Stimulated activated CD4-positive, alpha-beta T cell treated with anti-CD3 and anti-CD28 coated beads, TNF-alpha, amount 100 ng/mL, for 1 hour (primary cell): Measurements from ENCODE around the gene TXNL4B.

ENCODE experiments used
- DNase-seq, 3 donors: peaks; one replicate each; pipeline ENCODE4 v3.0.0-alpha.2; 2020; ENCODE audit warnings: low read depth in 3 of 3, low spot score in 1 of 3

TXNL4B gene

DNA sequence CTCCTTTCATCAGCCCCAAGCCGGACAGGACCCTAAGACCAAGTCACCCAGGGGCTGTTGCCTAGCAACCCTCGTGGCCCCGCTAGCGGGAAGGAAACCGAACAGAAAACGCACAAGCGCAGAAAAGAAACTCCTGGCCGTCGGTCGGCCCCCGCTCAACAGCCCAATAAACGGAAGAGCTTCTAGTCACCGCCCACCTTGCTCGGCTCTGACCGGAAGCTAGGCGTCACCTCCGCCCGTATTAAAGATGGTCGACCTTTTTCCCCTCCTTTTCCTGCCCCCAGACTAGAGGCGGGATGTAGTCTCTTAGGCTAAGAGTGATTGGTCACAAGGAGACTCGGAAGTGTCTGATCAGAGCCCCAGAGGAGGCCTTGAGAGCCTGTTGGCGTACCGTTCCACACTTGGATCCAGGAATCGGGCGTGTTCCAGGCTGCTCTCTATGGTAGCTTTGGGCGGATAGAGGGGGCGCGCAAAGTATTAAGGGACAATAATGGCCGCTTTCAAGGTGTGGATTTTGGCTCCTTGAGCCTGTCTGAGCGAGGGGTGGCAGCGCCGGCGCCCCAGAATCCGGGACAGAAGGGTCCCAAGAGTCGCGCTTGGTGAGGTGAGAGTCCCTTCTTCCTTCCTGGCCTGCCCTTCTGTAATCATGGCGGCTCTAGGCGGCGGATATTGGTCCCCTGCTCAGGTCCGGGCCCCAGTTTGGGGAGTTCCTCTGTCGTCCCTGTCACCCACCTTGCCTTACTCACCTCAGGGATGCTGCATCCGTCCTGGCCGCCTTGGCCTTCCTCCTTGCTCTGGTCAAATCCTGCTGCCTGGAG lies at the start of gene TXNL4B, which contains the start of gene DHX38:
TSS of gene TXNL4B (minus strand) at position 173 of the 818 bp plus-strand sequence. CDS start 2,871 bp downstream, outside the sequence.
TSS of gene DHX38 (plus strand) at position 400 of the 818 bp plus-strand sequence. CDS start 2,311 bp downstream, outside the sequence.
- peak; percentile 69 to 75 (median 73) for DNase-seq

DNA sequence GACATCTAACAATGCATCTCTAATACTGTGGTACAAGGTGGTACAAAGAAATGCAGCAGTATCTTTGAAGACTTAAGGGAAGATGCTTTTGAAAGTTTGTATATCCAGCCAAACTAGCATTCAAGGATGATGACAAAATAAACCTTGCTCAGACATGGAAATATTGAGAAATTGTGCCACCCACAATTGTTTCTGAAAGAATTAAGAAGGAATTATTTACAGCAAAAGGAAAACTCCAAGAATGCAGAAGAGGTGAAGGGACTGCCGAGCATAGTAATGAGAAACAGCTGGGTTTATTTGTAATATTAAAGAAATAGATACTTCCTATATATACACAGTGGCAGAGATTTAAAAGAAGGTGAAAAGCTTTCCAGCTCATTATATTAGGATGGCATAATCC lies 49.1 kb upstream of the TXNL4B start:
- DNase-seq, result no peak

DNA sequence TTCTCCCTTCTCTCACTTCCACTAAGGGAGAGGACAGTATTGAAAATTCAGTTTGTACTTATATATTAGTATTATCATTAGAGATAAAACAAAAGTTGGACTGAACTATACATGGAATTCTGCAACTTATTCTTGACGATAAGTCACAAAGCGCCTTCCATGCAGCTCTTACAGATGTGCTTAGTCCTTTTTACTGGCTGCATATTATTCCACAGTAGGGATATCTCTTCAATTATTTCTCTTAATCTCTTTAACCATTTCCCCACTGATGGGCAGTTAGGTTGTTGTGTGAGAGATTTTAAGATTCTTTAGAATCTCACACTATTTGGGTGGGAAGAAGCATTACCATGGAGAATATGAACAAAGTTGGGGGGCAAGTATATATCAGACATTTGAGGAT lies 46.5 kb upstream of the TXNL4B start:
- DNase-seq, result no peak

DNA sequence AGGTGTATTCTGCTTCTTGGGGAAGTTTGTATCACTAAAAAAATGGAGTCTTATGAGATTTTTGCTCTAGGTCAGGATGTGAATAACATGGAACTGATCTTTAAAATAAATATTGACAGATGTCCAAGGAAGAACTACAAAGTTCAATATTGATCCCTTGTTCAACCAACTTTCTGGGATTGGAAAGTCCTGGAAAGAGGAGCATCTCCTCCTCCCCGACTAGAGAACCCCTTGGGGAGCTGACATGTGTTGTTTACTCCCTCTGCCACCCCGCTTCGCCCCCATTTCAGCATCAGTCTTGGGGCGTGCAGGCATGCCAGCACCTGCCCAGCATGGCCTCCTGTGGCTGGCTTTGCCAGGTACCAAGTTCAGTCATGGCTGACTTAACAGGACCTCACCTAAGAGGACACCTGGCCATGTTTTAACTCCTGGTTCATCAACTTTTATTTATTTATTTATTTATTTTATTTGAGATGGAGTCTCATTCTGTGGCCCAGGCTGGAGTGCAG lies 44.7 kb upstream of the TXNL4B start:
- no peak for DNase-seq

- DNase-seq, result no peak
These were observed 44.1 kb upstream of the TXNL4B start for GRCh38 chr16:72137380-72138063.

GRCh38 chr16:72134507-72134906 lies 41.1 kb upstream of the TXNL4B start:
- no peak for DNase-seq

- DNase-seq, result no peak
These were observed 39.3 kb upstream of the TXNL4B start for GRCh38 chr16:72132726-72133125.

- DNase-seq, result no peak
These were observed 37.6 kb upstream of the TXNL4B start for GRCh38 chr16:72131036-72131435.

- DNase-seq, result no peak
These were observed 36.7 kb upstream of the TXNL4B start for GRCh38 chr16:72129976-72130656.

- DNase-seq, result no peak
These were observed 35.3 kb upstream of the TXNL4B start for GRCh38 chr16:72128701-72129100.

DNA sequence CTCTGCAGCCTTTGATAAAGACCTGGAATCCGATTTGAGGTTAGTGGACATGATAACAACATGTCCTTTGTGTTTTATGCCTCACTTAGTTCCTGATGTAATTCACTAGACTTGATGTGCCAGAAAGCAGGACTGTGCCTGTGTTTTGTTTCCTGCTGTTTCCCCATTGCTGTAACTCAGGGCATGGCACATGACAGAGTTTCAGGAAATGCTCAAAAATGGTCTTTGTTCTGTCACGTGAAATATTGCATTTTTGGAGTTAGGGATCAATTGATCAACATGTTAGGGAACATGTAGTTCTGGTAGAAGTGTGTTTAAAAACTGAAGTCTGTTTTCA lies 33.0 kb upstream of the TXNL4B start:
- no peak for DNase-seq

DNA sequence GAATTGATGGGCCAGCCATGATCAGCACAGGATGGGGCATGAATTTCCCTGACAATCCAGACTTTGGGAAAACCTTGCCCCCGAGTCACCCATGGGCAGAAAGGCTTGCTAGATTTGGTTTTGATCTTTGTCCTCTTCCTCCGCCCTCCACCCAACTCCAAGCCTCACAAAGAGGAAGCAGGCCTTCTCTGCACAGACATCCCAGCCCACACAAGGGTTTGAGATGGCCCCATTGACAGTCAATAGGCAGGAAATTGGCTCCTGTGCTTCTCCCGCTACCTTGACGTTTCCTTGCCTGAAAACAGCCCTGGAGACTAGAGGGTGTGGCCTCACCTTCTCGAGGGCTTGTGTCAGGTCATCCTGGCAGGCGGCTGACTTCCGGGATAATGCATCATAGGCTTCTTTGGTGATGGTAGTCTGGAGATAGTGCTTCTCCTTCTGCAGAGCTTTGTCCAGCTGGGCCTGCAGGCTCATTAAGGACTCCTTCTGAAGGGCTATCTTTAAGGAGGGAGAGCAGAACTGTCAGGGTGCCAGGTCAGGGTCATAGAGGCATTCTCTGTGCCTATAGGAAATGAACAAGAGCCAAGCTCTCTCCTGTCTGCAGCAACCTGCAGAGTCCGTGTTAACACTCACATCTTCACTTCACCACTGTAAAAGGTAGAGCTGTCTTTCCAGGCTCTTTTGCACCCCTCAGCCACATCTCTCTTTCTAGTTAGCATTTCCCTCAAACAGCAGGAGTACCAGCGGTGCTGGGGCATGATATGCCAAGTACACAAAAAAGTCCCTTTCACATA lies 32.4 kb upstream of the TXNL4B start:
- no peak for DNase-seq

- DNase-seq, result peak; percentile 8 to 53 (median 18)
These were observed 31.6 kb upstream of the TXNL4B start for GRCh38 chr16:72124761-72125634.

GRCh38 chr16:72124148-72124547 lies 30.7 kb upstream of the TXNL4B start:
- no peak for DNase-seq

DNA sequence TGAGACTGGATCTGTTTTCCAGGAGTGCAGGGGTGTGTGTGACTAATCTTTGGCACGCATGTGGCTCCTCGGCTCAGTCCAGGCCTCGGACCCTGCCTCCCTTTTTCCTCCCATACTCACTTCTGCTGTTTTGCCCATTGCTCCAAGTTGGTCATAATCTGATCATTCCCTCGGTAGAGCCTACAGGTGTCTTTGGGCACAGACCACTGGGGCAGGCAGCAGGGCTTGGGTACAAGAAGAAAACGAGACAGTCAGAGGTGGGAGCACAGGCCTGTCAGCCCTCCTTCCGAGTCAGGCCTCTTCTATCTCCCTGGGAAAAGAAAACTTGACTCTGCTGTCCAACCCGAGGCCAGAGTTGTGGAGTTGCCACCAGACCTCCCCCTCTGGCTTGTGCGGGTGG lies 30.0 kb upstream of the TXNL4B start:
- DNase-seq, result no peak

- no peak for DNase-seq
These were observed 29.5 kb upstream of the TXNL4B start for GRCh38 chr16:72122916-72123315.

DNA sequence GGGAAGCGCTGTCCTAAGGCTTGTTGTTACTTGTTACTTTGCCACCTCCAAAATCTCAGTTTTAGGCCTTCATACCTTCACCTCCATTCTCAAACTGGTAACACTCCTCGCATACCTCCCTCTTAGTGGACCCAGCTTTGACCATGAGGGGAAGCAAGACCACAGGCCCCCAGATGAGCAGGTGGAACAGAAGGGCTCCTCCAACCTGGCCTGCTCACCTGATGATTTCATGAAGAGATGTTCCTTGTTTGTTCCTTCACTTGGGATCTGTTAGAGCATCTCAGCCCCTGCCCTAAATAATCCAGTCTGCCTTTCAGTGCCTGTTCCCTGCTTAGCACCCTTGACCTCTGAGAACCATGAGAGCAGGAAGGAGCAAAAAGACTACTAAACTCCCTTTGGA lies 28.9 kb upstream of the TXNL4B start:
- no peak for DNase-seq

DNA sequence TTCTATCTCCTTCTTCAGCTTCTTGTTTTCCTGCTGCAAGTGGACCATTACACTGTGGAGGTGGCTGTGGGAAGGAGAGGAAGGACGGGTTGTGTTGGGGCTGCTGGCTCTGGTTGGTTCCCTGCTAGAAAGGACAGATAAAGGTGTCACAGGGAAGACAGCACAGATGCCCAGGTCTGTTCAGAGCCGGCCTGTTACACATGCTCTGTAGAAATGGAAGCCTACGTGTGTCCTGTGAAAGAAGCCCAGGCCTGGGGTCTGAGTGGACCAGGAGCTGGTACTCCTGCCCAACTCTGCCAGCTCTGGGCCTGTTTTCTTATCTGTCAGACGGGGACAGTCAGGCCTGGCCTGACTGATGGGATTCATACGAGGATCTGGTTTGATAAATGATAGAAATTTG lies 26.6 kb upstream of the TXNL4B start:
- DNase-seq, result no peak

DNA sequence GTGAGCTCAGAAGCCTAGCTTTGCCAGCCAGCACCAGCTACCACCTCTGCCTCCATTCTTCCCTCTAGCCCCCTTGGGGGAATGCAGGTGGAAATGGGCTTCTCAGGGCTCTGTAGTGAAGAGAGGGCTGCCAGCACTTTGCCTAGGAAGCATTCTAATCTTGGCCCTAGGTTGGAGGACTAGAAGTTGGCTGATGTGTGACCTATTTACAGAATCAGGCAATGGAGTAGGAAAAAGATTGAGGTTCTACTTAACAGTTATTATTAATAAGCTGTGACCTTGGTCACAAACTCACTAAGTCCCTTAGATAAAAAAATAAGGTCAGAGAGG lies 20.2 kb upstream of the TXNL4B start:
- DNase-seq, result no peak
